Neural cell (in vitro differentiated cells): ENCODE measurements around the gene SUSD3. TPM values are rescaled to one million over a fixed set of nuclear protein-coding genes. Genes with fewer than 3 reads are reported as not detected.

Experiments used
- H2AFZ ChIP-seq: fragments of 200-600, 300-800 bp; sonication (generic), shearing (Covaris generic); 2 replicates; pipeline ENCODE4 v1.6.0; 2014; ENCODE audit warnings: low read depth, mild to moderate bottlenecking, antibody characterized with exemption, low read length, moderate library complexity
- H3F3A ChIP-seq: fragments of 200-600 bp; shearing (Covaris generic); 2 replicates; pipeline ENCODE4 v1.6.1; 2016; ENCODE audit warnings: mild to moderate bottlenecking, moderate library complexity, mixed read lengths, antibody characterized with exemption, low read length; ENCODE audit not compliant: insufficient read depth, poor library complexity, severe bottlenecking
- H3K27ac ChIP-seq: fragments of 200-600, 300-800 bp; sonication (generic), shearing (Covaris generic); 2 replicates; pipeline ENCODE4 v1.5.1; 2014; ENCODE audit warnings: mild to moderate bottlenecking, low read length, moderate library complexity
- H3K27me3 ChIP-seq: fragments of 300-800, 200-600 bp; sonication (generic), shearing (Covaris generic); 2 replicates; pipeline ENCODE4 v1.6.0; 2014; ENCODE audit warnings: mild to moderate bottlenecking, low read depth, low read length, moderate library complexity; ENCODE audit not compliant: insufficient read depth
- H3K36me3 ChIP-seq: fragments of 300-800, 200-600 bp; sonication (generic), shearing (Covaris generic); 2 replicates; pipeline ENCODE4 v1.5.1; 2014; ENCODE audit warnings: mild to moderate bottlenecking, antibody characterized with exemption, low read length, moderate library complexity; ENCODE audit not compliant: insufficient read depth
- H3K4me2 ChIP-seq: fragments of 300-800, 200-600 bp; sonication (generic), shearing (Covaris generic); 2 replicates; pipeline ENCODE4 v1.6.0; 2014; ENCODE audit warnings: mild to moderate bottlenecking, low read length
- H3K4me3 ChIP-seq: fragments of 300-800, 200-600 bp; sonication (generic), shearing (Covaris generic); 2 replicates; pipeline ENCODE4 v1.5.1; 2014; ENCODE audit warnings: mild to moderate bottlenecking, low read length, moderate library complexity
- H3K79me2 ChIP-seq: fragments of 200-600 bp; shearing (Covaris generic); replicated peaks from 2 replicates; pipeline ENCODE4 v1.6.0; 2014; ENCODE audit warnings: mild to moderate bottlenecking, low read length, moderate library complexity; ENCODE audit not compliant: insufficient read depth
- H3K9ac ChIP-seq: fragments of 300-800, 200-600 bp; sonication (generic), shearing (Covaris generic); 2 replicates; pipeline ENCODE4 v1.6.1; 2016; ENCODE audit warnings: mild to moderate bottlenecking, low read length, mixed read lengths
- H3K9me2 ChIP-seq: fragments of 200-600 bp; shearing (Covaris generic); 2 replicates; pipeline ENCODE4 v1.6.1; 2016; ENCODE audit warnings: mild to moderate bottlenecking, low read length, mixed read lengths; ENCODE audit not compliant: insufficient read depth
- H3K9me3 ChIP-seq: fragments of 200-600, 300-800 bp; sonication (generic), shearing (Covaris generic); 2 replicates; pipeline ENCODE4 v1.6.1; 2016; ENCODE audit warnings: mild to moderate bottlenecking, mixed run types, low read length, moderate library complexity, mixed read lengths
- H4K20me1 ChIP-seq: fragments of 200-600 bp; shearing (Covaris generic); 2 replicates; pipeline ENCODE4 v1.6.1; 2016; ENCODE audit warnings: mild to moderate bottlenecking, mixed run types; ENCODE audit not compliant: insufficient read depth
- EP300 ChIP-seq: fragments of 450-650 bp; conservative IDR thresholded peaks from 2 replicates; pipeline ENCODE4 v1.6.1; 2014; ENCODE audit warnings: antibody characterized with exemption, mild to moderate bottlenecking, moderate library complexity; ENCODE audit not compliant: poor library complexity, severe bottlenecking
- EZH2 ChIP-seq: fragments of 200-600, 300-800 bp; shearing (Covaris generic), sonication (generic); IDR thresholded peaks from 2 replicates; pipeline ENCODE4 v1.6.1; 2014; ENCODE audit warnings: antibody characterized with exemption, low read length, borderline replicate concordance, mild to moderate bottlenecking; ENCODE audit not compliant: insufficient read depth, poor library complexity, severe bottlenecking
- MXI1 ChIP-seq: fragments of 450-650 bp; conservative IDR thresholded peaks from 2 replicates; pipeline ENCODE4 v1.6.1; 2014; ENCODE audit warnings: antibody characterized with exemption, mild to moderate bottlenecking; ENCODE audit not compliant: poor library complexity, severe bottlenecking
- POLR2AphosphoS5 ChIP-seq: IDR thresholded peaks from 2 replicates; pipeline ENCODE4 v1.6.1; 2012
- RAD21 ChIP-seq: fragments of 450-650 bp; conservative IDR thresholded peaks from 2 replicates; pipeline ENCODE4 v1.6.1; 2014; ENCODE audit warnings: antibody characterized with exemption, mild to moderate bottlenecking, moderate library complexity
- SMC3 ChIP-seq: fragments of 450-650 bp; conservative IDR thresholded peaks from 2 replicates; pipeline ENCODE4 v1.6.1; 2014; ENCODE audit warnings: antibody characterized with exemption, mild to moderate bottlenecking, moderate library complexity; ENCODE audit not compliant: poor library complexity
- TAF1 ChIP-seq: IDR thresholded peaks from 2 replicates; pipeline ENCODE4 v1.6.1; 2012; ENCODE audit warnings: low read depth
- polyA plus RNA-seq: library from polyadenylated mRNA; depleted of rRNA; stranded (reverse); fragments of >200 nt; gene quantifications from 2 replicates; pipeline ENCODE4 v1.2.3, GENCODE V29; 2014
- TF ChIP-seq, protein P1 (sequence below): IDR thresholded peaks from 2 replicates; pipeline ENCODE4 v1.6.1; 2012; ENCODE audit warnings: borderline replicate concordance
- TF ChIP-seq, protein P2 (sequence below): fragments of 450-650 bp; IDR thresholded peaks from 2 replicates; pipeline ENCODE4 v1.5.1; 2014; ENCODE audit warnings: antibody characterized with exemption, mild to moderate bottlenecking, moderate library complexity; ENCODE audit not compliant: poor library complexity, severe bottlenecking

Gene SUSD3
- polyA plus RNA-seq, 1 donor from 2014 or later = not detected

DNA sequence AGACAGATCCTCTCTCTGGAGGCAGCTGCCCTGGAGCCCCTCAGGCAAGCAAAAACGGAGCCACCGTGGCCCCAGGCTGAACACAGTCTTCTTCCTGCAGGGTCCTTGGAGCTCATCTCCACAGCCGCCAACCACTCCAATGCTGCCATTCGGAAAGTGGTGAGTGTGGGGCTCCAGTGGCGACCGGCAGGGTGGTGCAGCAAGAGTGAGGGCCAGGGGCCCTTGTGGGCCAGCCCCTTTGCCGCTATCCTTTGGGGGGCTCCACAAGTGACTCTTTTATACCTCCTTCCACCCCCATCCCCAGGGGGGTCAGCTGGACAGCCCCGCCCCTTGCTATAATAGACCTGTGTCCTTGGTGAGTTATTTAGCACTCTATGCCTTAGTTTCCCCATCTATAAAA lies 47.4 kb upstream of the SUSD3 start:
- no peak overlapping the region for H3K27ac ChIP-seq
- H3F3A ChIP-seq = no peaks in the 10 kb centered on the region
- no peaks in the 10 kb centered on the region for H3K9me3 ChIP-seq
- no peaks in the 10 kb centered on the region for H3K36me3 ChIP-seq
- H3K79me2 ChIP-seq = no peaks in the 10 kb centered on the region
- no peak overlapping the region for H2AFZ ChIP-seq
- H4K20me1 ChIP-seq = no peaks in the 10 kb centered on the region
- H3K4me2 ChIP-seq = no peak overlapping the region
- TF ChIP-seq, protein P1, sequence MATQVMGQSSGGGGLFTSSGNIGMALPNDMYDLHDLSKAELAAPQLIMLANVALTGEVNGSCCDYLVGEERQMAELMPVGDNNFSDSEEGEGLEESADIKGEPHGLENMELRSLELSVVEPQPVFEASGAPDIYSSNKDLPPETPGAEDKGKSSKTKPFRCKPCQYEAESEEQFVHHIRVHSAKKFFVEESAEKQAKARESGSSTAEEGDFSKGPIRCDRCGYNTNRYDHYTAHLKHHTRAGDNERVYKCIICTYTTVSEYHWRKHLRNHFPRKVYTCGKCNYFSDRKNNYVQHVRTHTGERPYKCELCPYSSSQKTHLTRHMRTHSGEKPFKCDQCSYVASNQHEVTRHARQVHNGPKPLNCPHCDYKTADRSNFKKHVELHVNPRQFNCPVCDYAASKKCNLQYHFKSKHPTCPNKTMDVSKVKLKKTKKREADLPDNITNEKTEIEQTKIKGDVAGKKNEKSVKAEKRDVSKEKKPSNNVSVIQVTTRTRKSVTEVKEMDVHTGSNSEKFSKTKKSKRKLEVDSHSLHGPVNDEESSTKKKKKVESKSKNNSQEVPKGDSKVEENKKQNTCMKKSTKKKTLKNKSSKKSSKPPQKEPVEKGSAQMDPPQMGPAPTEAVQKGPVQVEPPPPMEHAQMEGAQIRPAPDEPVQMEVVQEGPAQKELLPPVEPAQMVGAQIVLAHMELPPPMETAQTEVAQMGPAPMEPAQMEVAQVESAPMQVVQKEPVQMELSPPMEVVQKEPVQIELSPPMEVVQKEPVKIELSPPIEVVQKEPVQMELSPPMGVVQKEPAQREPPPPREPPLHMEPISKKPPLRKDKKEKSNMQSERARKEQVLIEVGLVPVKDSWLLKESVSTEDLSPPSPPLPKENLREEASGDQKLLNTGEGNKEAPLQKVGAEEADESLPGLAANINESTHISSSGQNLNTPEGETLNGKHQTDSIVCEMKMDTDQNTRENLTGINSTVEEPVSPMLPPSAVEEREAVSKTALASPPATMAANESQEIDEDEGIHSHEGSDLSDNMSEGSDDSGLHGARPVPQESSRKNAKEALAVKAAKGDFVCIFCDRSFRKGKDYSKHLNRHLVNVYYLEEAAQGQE = no peak
- no peak for TF ChIP-seq TAF1
- TF ChIP-seq, protein P2, sequence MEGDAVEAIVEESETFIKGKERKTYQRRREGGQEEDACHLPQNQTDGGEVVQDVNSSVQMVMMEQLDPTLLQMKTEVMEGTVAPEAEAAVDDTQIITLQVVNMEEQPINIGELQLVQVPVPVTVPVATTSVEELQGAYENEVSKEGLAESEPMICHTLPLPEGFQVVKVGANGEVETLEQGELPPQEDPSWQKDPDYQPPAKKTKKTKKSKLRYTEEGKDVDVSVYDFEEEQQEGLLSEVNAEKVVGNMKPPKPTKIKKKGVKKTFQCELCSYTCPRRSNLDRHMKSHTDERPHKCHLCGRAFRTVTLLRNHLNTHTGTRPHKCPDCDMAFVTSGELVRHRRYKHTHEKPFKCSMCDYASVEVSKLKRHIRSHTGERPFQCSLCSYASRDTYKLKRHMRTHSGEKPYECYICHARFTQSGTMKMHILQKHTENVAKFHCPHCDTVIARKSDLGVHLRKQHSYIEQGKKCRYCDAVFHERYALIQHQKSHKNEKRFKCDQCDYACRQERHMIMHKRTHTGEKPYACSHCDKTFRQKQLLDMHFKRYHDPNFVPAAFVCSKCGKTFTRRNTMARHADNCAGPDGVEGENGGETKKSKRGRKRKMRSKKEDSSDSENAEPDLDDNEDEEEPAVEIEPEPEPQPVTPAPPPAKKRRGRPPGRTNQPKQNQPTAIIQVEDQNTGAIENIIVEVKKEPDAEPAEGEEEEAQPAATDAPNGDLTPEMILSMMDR = no peak
- no peak for TF ChIP-seq SMC3
- no peak for TF ChIP-seq RAD21
- no peak for TF ChIP-seq POLR2AphosphoS5
- TF ChIP-seq EP300 = no peak
- TF ChIP-seq EZH2 = no peak
- TF ChIP-seq MXI1 = no peak
- no peaks in the 10 kb centered on the region for H3K27me3 ChIP-seq
- H3K4me3 ChIP-seq = no peak overlapping the region
- no peak overlapping the region for H3K9ac ChIP-seq
- H3K9me2 ChIP-seq = no peaks in the 10 kb centered on the region

DNA sequence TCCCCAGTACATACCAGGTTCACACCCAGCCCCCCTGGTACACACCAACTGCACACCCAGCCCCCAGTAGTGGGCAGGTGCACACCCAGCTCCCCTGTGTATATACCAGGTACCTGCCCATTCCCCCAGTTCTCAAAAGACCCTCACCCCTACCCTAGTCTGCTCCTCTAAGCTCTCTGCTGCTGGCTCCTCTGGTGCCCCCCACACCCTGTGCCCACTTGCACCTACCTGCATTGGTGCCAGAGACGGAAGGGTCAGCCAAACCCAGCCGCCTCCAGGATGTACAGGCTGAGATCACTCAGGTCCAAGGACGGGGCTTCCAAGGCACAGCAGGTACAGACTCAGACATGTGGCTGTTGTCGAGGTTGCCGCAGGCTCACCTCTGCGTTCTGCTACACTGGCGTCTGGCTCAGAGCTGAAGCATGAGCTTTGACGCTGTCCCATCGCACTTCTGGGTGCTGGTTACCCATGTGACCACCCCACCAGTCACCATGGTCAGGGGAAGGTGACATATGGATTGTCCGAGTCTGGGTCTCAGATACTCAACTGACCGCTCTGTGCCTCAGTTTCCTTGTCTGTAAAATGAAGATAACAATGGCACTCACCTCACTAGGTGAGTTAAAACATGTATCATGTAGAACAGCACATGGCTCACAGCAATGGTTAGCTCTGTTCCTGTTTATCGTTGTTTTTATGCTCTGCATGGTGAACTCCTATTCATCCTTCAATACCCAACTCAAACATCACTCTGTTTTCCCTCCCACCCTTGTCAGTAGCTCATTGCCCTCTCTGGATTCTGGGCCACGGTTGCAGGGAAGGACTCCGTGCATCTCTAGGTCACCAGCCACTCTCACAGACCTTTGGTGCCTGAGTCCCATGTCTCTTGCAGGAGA lies 45.3 kb upstream of the SUSD3 start:
- TF ChIP-seq, protein P2 = no peak
- TF ChIP-seq SMC3 (no peak), POLR2AphosphoS5 (no peak), EP300 (no peak), RAD21 (no peak), TAF1 (no peak), MXI1 (no peak), EZH2 (no peak)
- TF ChIP-seq, protein P1 = no peak

More for the DNA sequence above, 45.3 kb upstream of the SUSD3 start:
- H3K36me3 ChIP-seq = no peaks in the 10 kb centered on the region
- no peaks in the 10 kb centered on the region for H3F3A ChIP-seq
- H3K27ac ChIP-seq = no peak overlapping the region
- no peak overlapping the region for H3K4me2 ChIP-seq
- H3K9ac ChIP-seq = no peak overlapping the region
- no peaks in the 10 kb centered on the region for H3K79me2 ChIP-seq
- H2AFZ ChIP-seq = no peak overlapping the region
- H3K27me3 ChIP-seq = no peaks in the 10 kb centered on the region
- H3K9me3 ChIP-seq = no peaks in the 10 kb centered on the region
- no peaks in the 10 kb centered on the region for H3K9me2 ChIP-seq
- H4K20me1 ChIP-seq = no peaks in the 10 kb centered on the region
- no peak overlapping the region for H3K4me3 ChIP-seq
